ENCODE measurements around the gene MBP. TPM values are rescaled to one million over a fixed set of nuclear protein-coding genes. Genes with fewer than 3 reads are reported as not detected.

MBP gene
- total and polyA plus RNA-seq, 2 of the 13 experiments (the other 11 are each of a cell fraction or from before 2014, with no cell fraction given): 5.0 to 8.5 TPM

DNA sequence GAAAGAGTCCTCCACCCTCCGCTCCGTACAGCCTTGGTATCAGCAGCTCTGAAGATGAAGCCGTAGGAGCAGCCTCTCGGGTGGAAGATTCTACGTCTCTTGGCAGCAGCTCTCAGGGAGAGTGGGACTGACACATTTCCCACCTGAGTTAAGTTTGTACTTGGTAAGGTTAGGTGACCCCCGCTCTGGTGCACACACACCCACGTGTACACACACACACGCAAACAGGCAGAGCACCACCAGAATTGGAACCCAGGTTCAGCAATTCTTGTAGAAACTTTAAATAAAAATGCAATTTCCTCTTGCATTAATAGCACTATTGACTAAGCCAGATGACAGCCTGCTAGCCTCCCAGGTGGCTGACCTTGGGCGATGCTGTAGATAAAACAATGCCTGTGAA lies 111.5 kb downstream of the MBP start (continued):
- TF ChIP-seq TBX3 (IDR thresholded peaks at IDR 0.05; ENCODE audit: borderline replicate concordance) (no peak), ATF7-NPFF (CRISPR knock-in tag; IDR thresholded peaks at IDR 0.05; ENCODE audit: low read depth) (no peak), RARA (CRISPR knock-in tag; IDR thresholded peaks at IDR 0.05) (no peak), FOXC1 (CRISPR knock-in tag; IDR thresholded peaks at IDR 0.05; ENCODE audit: borderline replicate concordance) (no peak), PLRG1 (conservative IDR thresholded peaks at IDR 0.05) (no peak), HMGXB3 (CRISPR knock-in tag; IDR thresholded peaks at IDR 0.05; ENCODE audit: borderline replicate concordance) (no peak), ZNF737 (CRISPR knock-in tag; IDR thresholded peaks at IDR 0.05; ENCODE audit: borderline replicate concordance) (no peak), ZMYM4 (CRISPR knock-in tag; IDR thresholded peaks at IDR 0.05) (no peak), IRF1 (CRISPR knock-in tag; IDR thresholded peaks at IDR 0.05; ENCODE audit: low read depth) (no peak), NBN (conservative IDR thresholded peaks at IDR 0.05) (no peak), HDAC1 (CRISPR knock-in tag; IDR thresholded peaks at IDR 0.05) (no peak)
- TF ChIP-seq, protein P1, sequence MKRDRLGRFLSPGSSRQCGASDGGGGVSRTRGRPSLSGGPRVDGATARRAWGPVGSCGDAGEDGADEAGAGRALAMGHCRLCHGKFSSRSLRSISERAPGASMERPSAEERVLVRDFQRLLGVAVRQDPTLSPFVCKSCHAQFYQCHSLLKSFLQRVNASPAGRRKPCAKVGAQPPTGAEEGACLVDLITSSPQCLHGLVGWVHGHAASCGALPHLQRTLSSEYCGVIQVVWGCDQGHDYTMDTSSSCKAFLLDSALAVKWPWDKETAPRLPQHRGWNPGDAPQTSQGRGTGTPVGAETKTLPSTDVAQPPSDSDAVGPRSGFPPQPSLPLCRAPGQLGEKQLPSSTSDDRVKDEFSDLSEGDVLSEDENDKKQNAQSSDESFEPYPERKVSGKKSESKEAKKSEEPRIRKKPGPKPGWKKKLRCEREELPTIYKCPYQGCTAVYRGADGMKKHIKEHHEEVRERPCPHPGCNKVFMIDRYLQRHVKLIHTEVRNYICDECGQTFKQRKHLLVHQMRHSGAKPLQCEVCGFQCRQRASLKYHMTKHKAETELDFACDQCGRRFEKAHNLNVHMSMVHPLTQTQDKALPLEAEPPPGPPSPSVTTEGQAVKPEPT (CRISPR knock-in tag; IDR thresholded peaks at IDR 0.05; ENCODE audit: low read depth): no peak

Data from HepG2 (cell line).